Psoas muscle (tissue), 8 donors: Measurements from ENCODE around the gene KRT5. TPM values are rescaled to one million over a fixed set of nuclear protein-coding genes. Genes with fewer than 3 reads are reported as not detected.

Experiments
- ATAC-seq, 4 donors: fragments of 200-7000 bp; cut with Tn5 transposase; one replicate each; pipeline ENCODE4 v1.9.1; 2020; ENCODE audit warnings: moderate library complexity in 3 of 4, mild to moderate bottlenecking in 2 of 4
- DNase-seq, 2 donors: peaks; one replicate each; pipeline ENCODE4 v3.0.0-alpha.2; 2020
- H3K27ac ChIP-seq: fragments of 200-600 bp; one replicate; pipeline ENCODE4 v1.8.0; 2022
- H3K27me3 ChIP-seq, 3 donors: fragments of 200-600 bp in 1 of 3; one replicate each; pipeline versions ENCODE4 v1.6.1 to v1.8.0; 2013 to 2022; ENCODE audit warnings: low read length in 2 of 3, mild to moderate bottlenecking in 2 of 3, moderate library complexity in 1 of 3; ENCODE audit not compliant: insufficient read depth in 3 of 3
- H3K36me3 ChIP-seq, 2 donors: fragments of 200-600 bp in 1 of 2; one replicate each; pipeline versions ENCODE4 v1.6.1 to v1.8.0; 2013 to 2022; ENCODE audit warnings: low read depth in 1 of 2, mild to moderate bottlenecking in 1 of 2, moderate library complexity in 1 of 2; ENCODE audit not compliant: insufficient read depth in 1 of 2
- H3K4me1 ChIP-seq: fragments of 200-600 bp; one replicate; pipeline ENCODE4 v1.8.0; 2022
- H3K4me3 ChIP-seq: fragments of 200-600 bp; one replicate; pipeline ENCODE4 v1.8.0; 2022; ENCODE audit warnings: mild to moderate bottlenecking
- H3K9me3 ChIP-seq: fragments of 200-600 bp; one replicate; pipeline ENCODE4 v1.8.0; 2022
- WGBS, 3 donors: extraction: QIAGEN DNeasy Blood & Tissue Kit; methylation state at CpG; one replicate each; pipeline versions ENCODE4 v1.1.6 to v1.1.7; 2013; 5-methylcytosine and 5-hydroxymethylcytosine counted together
- intact Hi-C, 2 donors: fragments of 100-400 bp; cut with DNase I; formaldehyde crosslinking; loops; one replicate each; pipeline versions ENCODE4 v1.11.0 to v1.14.2; 2022
- polyA plus RNA-seq, 3 donors: library from polyadenylated mRNA; stranded (reverse); fragments of 200-250 nt; gene quantifications; one replicate each; pipeline ENCODE4 v1.2.3, GENCODE V29; 2013
- total RNA-seq, 4 donors: library from RNA; stranded (reverse); fragmentation: NEBNext Ultra II Directional in 2 of 4; extraction: Animal tissue kit (Norgen Biotek cat#: 25700) in 2 of 4; gene quantifications; one replicate each; pipeline versions ENCODE4 v1.2.1 to v1.2.4, GENCODE V29; 2021 to 2023
- TF ChIP-seq, protein P1 (sequence below): fragments of 200-600 bp; IDR thresholded peaks from one replicate; pipeline ENCODE4 v1.8.0; 2022; ENCODE audit warnings: antibody characterized with exemption
- donor health status: healthy with polysubstance abuse.
- donor health status: DM: no; HTN: no; CAD: no; lungs with moderate emphysema.
- donor health status: Bipolar disorder and iron deficiency.
- donor health status: healthy.
- donor health status: DM: yes; HTN: yes; CAD: no.
- donor health status: DM: no; HTN: no; CAD: no.
- donor health status: DM: no; HTN: no; CAD: no.
- donor health status: DM: yes; HTN: yes; CAD: no.

The KRT5 gene
- total and polyA plus RNA-seq, 7 donors, result 0.21 to 1.4 (median 0.73) TPM; not detected in 1

DNA sequence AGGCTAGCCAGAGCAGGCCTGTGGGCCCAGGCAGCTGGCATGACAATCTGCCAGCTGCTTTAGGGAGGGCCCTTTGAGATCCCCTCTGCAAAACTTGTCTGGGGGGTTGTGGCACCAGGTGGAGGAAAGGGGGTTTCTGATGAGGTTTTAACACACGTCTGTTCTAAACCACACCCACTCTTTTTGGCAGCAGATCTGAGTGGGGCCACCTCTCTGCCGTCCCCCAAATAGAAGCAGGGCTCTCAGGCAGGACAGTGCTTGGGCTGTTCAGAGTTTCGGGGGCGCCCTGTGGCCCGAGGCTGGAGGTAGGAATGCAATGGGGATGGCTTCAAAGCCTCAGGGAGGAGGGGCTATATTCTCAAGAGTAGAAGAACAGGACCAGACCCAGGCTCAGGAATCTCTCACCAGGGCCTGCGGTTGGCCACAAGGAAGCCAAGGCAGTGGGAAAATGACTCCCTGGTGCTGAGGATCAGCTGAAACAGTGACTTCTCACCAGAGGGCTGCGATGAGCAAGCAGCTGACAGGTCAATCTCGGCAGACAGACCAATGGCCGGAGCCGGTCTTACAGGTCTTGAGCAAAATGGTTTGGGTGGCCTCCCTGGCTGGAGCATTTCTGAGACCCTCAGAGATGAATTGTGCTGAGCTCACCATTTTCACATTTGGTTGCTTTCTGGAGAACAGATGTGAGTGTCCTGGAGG, 1.5 kb upstream of the KRT5 start:
- DNase-seq (no peak), ATAC-seq (no peak)
- Histone ChIP-seq H3K27me3 (peaks cover 0 to 14% (median 4%) of the 10 kb centered on the region in 3 donors), H3K27ac (no peak overlapping the region), H3K4me3 (no peak overlapping the region), H3K9me3 (no peaks in the 10 kb centered on the region), H3K36me3 (no peaks in the 10 kb centered on the region), H3K4me1 (no peaks in the 10 kb centered on the region)
- intact Hi-C loops, result no loop called here
- TF ChIP-seq, protein P1, sequence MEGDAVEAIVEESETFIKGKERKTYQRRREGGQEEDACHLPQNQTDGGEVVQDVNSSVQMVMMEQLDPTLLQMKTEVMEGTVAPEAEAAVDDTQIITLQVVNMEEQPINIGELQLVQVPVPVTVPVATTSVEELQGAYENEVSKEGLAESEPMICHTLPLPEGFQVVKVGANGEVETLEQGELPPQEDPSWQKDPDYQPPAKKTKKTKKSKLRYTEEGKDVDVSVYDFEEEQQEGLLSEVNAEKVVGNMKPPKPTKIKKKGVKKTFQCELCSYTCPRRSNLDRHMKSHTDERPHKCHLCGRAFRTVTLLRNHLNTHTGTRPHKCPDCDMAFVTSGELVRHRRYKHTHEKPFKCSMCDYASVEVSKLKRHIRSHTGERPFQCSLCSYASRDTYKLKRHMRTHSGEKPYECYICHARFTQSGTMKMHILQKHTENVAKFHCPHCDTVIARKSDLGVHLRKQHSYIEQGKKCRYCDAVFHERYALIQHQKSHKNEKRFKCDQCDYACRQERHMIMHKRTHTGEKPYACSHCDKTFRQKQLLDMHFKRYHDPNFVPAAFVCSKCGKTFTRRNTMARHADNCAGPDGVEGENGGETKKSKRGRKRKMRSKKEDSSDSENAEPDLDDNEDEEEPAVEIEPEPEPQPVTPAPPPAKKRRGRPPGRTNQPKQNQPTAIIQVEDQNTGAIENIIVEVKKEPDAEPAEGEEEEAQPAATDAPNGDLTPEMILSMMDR, result no peak
- 42 to 60% (median 49%) methylated on average over 10 of the region's 10 CpGs for WGBS, 3 donors

DNA sequence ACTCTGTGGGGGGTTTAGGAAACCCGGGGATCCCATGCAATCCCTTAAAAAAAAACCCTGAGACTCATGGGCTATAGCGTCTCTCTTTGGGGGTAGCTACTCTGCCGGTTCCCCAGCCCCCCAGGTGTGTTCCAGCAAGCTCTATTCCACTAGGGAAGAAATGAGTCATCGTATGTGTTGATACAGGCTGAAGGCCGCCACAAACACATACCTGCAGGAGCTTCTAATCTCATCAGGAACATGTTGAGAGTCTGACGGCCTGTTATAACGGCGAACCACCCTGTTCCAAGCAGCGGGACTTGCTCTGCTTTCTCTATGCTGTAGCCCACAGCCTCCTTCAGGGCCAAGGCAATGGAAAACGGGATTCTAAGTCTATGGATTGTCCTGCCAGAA, 977 bp upstream of the KRT5 start:
- no peak for ATAC-seq
- no peak for DNase-seq

DNA sequence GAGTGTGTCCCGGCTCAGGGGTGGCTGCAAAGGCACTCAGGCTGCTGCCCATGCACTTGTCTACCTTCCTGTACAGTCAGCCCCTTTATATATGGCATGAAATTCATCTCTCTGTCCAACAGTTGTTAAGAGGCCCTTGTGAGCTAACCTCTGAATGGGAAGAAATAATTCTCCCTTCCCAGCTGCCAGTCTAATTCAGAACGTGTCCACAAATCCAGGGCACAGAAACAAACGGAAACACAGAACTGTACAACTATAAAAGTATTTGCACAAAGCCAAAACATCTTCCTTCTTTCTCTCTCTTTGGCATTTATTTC, 849 bp downstream of the KRT5 start:
- Histone ChIP-seq H3K27me3 (peaks cover 0 to 9% (median 2%) of the 10 kb centered on the region in 3 donors), H3K4me1 (no peaks in the 10 kb centered on the region), H3K9me3 (no peaks in the 10 kb centered on the region), H3K36me3 (no peaks in the 10 kb centered on the region), H3K27ac (no peak overlapping the region), H3K4me3 (no peak overlapping the region)
- DNase-seq (no peak), ATAC-seq (no peak)
- TF ChIP-seq, protein P1, result no peak
- intact Hi-C loops, result no loop called here
- WGBS, 3 donors, result 52 to 76% (median 63%) methylated on average over 3 of the region's 3 CpGs

More for the DNA sequence above, 977 bp upstream of the KRT5 start:
- Histone ChIP-seq H3K27me3 (peaks cover 0 to 14% (median 4%) of the 10 kb centered on the region in 3 donors), H3K9me3 (no peaks in the 10 kb centered on the region), H3K4me1 (no peaks in the 10 kb centered on the region), H3K27ac (no peak overlapping the region), H3K36me3 (no peaks in the 10 kb centered on the region), H3K4me3 (no peak overlapping the region)
- intact Hi-C loops, result no loop called here
- WGBS, 3 donors, result 39 to 59% (median 44%) methylated on average over 10 of the region's 10 CpGs
- TF ChIP-seq, protein P1, result no peak

DNA sequence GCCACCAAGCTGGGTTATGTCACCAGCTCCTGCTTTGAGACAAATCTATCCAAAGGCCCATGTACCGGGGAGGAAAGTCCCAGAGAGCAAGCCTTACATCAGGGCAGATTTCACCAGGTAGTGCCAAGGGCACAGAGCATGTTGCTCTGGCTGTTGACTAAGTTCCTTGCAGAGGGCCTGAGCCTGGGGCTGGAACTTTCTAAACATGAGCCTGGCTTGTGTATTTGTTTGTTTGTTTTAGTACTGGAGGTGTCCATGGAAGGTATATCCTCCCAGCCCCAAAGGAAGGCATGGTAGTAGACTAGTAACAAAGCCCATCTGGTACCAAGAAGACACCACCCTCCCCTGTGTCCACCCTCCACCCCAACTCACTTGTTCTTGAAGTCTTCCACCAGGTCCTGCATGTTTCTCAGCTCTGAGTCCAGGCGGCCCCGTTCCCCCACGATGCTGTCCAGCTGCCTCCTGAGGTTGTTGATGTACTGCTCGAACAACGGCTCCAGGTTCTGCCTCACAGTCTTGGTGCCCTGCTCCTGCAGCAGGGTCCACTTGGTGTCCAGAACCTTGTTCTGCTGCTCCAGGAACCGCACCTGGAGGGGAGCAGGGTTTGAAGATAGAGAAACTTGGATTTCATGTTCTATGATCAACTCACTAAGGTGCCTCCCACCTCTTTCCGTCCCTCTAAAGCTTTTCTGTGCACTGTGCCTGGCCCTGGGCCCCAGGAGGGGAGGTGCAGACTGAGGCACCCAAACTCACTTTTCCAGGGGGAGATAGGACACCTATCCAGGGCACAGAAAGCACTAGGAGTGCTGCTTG, 1.4 kb downstream of the KRT5 start:
- H3K9me3 ChIP-seq, result no peaks in the 10 kb centered on the region
- TF ChIP-seq, protein P1, result no peak
- H3K27me3 ChIP-seq, result peaks cover 0 to 9% (median 2%) of the 10 kb centered on the region in 3 donors
- H3K27ac ChIP-seq, result no peak overlapping the region
- H3K4me1 ChIP-seq, result no peaks in the 10 kb centered on the region
- intact Hi-C loops, result no loop called here
- DNase-seq, result no peak
- no peak overlapping the region for H3K4me3 ChIP-seq
- WGBS, 3 donors, result 77 to 89% (median 84%) methylated on average over 8 of the region's 8 CpGs
- no peaks in the 10 kb centered on the region for H3K36me3 ChIP-seq
- ATAC-seq, result no peak
